ENCODE data around the gene KLK7. TPM values are rescaled to one million over a fixed set of nuclear protein-coding genes. Genes with fewer than 3 reads are reported as not detected.
"Not testable (repeated sequence)": the region's sequence is repeated elsewhere in the genome, so short reads cannot be mapped to it uniquely, and the experiment has no call there.

KLK7 gene
- total RNA-seq, 3 donors from 2014 or later, result not detected

DNA sequence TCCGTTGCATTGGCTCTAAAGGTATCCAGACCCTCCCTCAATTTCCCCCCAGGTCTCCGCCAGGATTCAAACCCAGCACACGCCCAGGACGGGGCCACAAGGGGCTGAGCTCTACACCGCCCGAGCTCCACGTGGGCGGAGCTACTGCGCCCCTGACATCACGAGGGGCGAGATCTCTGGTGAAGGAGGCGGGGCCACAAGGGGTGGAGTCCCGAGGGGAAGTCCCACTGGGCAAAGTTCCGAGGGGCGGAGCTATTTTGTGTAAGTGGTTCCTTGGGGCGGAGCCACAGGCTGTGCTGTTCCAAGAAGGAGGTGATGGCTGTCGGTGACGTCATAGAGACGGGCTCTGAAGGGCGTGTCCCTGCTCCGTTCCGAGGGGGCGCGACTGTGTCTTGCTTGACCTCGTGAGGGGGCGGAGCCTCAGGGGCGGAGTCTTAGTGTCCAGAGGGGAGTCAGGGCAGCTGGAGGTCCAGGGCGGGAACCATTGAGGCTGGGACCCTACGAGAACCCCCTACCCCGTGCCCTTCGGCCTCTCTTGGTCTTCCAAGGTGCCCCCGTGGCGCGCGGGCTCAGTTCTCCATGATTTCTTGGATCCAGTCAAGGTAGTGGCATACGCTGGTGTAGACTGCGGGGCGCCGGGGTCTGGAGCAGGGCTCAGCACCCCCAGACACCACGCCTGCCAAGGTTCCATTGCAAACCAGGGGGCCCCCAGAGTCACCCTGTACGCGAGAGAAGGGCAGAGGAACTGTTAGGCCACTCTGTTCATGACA, 19.0 kb upstream of the KLK7 start:
- peaks cover 50% of the 10 kb centered on the region for H3K27me3 Mint-ChIP-seq (ENCODE audit: low read depth)
- no peaks in the 10 kb centered on the region for H3K36me3 Mint-ChIP-seq (ENCODE audit: insufficient read depth)
- no peak for DNase-seq
- no peaks in the 10 kb centered on the region for H3K9me3 Mint-ChIP-seq
- H3K4me3 Mint-ChIP-seq, result no peak overlapping the region
- ATAC-seq, result peak; percentile 38 to 40
- no peaks in the 10 kb centered on the region for H3K4me1 Mint-ChIP-seq (ENCODE audit: low read depth)

DNA sequence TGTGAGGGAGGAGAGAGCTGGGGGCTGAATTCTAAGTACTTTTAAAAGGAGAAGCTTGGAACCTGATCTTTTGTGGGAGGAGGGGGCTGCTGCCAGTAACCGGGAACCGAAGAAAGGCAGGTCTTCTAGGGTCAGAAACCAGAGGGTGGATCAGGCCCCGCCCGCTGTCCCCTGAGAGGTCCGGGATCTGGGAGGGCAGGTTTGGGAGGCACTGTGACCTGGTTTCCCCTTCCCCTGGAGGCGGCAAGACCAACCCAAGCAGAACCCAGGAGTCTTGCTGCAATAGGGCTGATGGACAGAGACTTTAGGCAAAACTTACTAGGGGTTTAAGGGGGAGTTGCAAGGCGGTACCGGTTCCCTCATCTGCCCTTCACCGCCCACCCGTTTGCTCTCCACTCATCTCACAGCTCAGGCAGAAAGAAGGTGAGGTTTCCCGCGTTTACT, 18.4 kb upstream of the KLK7 start:
- H3K27me3 Mint-ChIP-seq (ENCODE audit: low read depth), result peaks cover 45% of the 10 kb centered on the region
- ATAC-seq (no peak), DNase-seq (no peak)
- no peaks in the 10 kb centered on the region for H3K4me1 Mint-ChIP-seq (ENCODE audit: low read depth)
- no peaks in the 10 kb centered on the region for H3K36me3 Mint-ChIP-seq (ENCODE audit: insufficient read depth)
- H3K9me3 Mint-ChIP-seq, result no peaks in the 10 kb centered on the region
- no peak overlapping the region for H3K4me3 Mint-ChIP-seq

DNA sequence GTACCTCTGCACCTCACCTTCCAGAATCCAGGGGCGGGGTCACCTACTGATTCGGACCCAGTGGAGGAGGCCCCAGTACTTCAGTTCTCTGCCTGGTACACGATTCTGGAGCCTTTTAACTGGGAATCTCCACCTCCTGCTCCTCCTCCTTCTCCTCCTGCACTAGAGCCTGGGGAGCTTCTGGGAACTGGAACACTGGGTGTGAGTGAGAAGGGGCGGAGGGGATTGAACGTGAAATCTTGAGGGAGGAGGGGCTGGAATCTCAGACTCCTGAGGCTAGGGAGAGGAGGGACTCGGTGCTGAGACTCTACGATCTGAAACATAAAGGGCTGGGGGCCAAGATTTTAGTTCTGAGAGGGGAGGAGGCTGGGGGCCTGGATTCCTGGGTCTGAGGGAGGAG, 17.8 kb upstream of the KLK7 start, which contains the start of gene KLK8:
TSS of gene KLK8 (minus strand) at position 90 of the 400 bp plus-strand sequence. CDS start 437 bp downstream, outside the sequence.
- ATAC-seq (no peak), DNase-seq (no peak)
- Mint-ChIP-seq H3K4me3 (no peak within 1 kb of the TSS), H3K4me1 (ENCODE audit: low read depth) (no peaks in the 10 kb centered on the region), H3K9me3 (no peaks in the 10 kb centered on the region), H3K27me3 (ENCODE audit: low read depth) (peaks cover 47% of the 10 kb centered on the region), H3K36me3 (ENCODE audit: insufficient read depth) (no peaks in the 10 kb centered on the region)

DNA sequence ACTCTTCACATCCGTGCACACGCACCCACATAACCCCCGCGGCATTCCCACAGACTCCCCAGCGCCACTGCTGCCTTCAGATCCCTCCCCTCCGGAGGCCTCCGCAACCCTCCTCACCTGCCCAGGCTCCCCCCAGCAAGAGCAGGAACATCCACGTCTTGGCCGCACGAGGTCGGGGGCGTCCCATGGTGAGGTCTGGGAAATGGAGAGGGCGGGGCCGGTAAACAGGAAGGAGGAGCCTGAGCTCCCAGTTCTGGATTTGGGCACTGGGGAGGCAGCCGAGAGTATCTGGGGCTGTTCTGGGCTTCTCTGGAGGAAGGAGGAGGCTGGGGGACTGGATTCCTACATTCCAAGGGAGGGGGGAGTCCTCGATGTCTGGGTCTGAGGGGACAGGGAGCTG, 17.3 kb upstream of the KLK7 start:
- Mint-ChIP-seq H3K4me3 (no peak overlapping the region), H3K27me3 (ENCODE audit: low read depth) (peaks cover 50% of the 10 kb centered on the region), H3K4me1 (ENCODE audit: low read depth) (no peaks in the 10 kb centered on the region), H3K36me3 (ENCODE audit: insufficient read depth) (no peaks in the 10 kb centered on the region), H3K9me3 (no peaks in the 10 kb centered on the region)
- DNase-seq (no peak), ATAC-seq (no peak)

DNA sequence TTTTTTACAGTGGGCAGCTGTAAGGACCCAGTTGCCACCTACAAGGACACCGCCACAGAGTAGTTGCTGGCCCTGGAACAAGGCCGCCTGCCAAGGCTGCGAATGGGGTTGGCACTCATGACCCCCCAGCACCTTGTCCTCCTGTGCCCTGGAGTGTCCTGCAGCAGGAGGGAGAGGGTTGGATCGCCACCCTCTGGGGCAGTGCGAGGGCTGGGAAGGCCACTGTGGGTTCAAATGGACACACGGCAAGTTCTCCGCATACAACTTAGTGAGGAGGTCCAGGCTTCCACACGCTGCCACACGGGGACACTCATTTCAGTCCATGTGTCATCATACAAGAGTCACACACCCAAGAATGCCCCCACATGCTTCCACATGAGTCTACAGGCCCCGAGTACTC, 16.7 kb upstream of the KLK7 start:
- no peaks in the 10 kb centered on the region for H3K9me3 Mint-ChIP-seq
- no peak for ATAC-seq
- H3K27me3 Mint-ChIP-seq (ENCODE audit: low read depth), result peaks cover 50% of the 10 kb centered on the region
- DNase-seq, result no peak
- H3K36me3 Mint-ChIP-seq (ENCODE audit: insufficient read depth), result no peaks in the 10 kb centered on the region
- no peak overlapping the region for H3K4me3 Mint-ChIP-seq
- no peaks in the 10 kb centered on the region for H3K4me1 Mint-ChIP-seq (ENCODE audit: low read depth)

DNA sequence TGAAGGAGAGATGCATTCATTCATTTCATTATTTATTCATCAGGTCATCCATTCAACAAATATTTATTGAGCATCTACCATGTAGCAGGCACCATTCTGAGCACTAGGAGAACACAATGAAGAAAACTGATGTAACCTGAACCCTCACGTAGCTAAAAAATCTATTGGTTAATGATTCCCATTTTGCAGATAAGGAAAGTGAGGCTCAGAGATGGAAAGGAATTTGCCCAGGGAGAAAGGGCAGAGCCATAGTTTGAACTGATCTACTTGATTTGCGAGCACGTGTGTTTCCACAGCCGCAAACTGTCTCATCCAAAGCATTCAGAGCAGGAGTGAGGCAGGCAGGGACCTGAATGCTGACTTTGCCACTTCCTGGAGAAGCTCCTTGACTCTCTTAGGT, 15.0 kb upstream of the KLK7 start:
- H3K9me3 Mint-ChIP-seq, result no peaks in the 10 kb centered on the region
- no peaks in the 10 kb centered on the region for H3K4me1 Mint-ChIP-seq (ENCODE audit: low read depth)
- no peak for ATAC-seq
- no peak for DNase-seq
- peaks cover 50% of the 10 kb centered on the region for H3K27me3 Mint-ChIP-seq (ENCODE audit: low read depth)
- H3K36me3 Mint-ChIP-seq (ENCODE audit: insufficient read depth), result no peaks in the 10 kb centered on the region
- H3K4me3 Mint-ChIP-seq, result no peak overlapping the region

DNA sequence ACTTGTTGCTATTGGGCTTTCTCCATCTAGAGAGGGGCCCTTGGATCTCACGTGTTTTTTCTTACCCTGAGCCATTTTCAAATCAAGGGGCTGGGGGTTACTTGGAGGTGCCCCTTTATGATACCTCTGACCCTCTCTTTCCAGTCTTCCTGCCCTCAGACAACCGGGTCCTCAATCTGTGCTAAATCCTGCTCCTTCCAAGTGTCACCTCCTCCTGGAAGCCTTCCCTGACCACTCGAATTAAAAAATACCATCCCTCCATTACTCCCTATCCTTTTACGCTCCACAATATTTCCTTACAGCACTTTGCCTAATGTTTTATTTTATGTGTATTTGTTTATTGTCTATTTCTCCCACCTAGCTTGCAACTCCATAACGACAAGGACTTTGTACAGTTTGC, 14.3 kb upstream of the KLK7 start:
- H3K4me1 Mint-ChIP-seq (ENCODE audit: low read depth), result no peaks in the 10 kb centered on the region
- H3K4me3 Mint-ChIP-seq, result no peak overlapping the region
- H3K9me3 Mint-ChIP-seq, result no peaks in the 10 kb centered on the region
- ATAC-seq, result no peak
- no peak for DNase-seq
- H3K27me3 Mint-ChIP-seq (ENCODE audit: low read depth), result peaks cover 47% of the 10 kb centered on the region
- no peaks in the 10 kb centered on the region for H3K36me3 Mint-ChIP-seq (ENCODE audit: insufficient read depth)

DNA sequence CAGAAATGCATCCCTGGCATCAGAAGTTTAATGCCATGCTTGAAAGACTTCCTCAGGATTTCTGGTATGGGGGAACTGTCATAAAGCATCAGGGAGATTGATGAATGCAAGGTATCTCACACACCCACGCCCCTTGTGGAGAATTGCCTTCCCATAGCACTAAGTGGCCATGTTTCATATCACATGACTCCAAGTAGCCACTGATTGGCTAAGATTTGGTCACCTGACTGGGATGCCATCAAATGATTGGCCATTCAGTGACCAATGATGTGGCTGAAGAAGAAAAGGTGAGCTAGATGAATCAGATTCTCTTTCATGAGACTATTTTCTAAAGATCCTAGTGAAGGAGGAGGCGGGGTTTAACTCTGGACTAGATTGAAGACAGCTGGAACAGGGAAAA, 10.4 kb upstream of the KLK7 start:
- Mint-ChIP-seq H3K9me3 (no peaks in the 10 kb centered on the region), H3K4me1 (ENCODE audit: low read depth) (no peaks in the 10 kb centered on the region), H3K27me3 (ENCODE audit: low read depth) (peaks cover 31% of the 10 kb centered on the region), H3K4me3 (no peak overlapping the region), H3K36me3 (ENCODE audit: insufficient read depth) (no peaks in the 10 kb centered on the region)
- DNase-seq (no peak), ATAC-seq (no peak)

DNA sequence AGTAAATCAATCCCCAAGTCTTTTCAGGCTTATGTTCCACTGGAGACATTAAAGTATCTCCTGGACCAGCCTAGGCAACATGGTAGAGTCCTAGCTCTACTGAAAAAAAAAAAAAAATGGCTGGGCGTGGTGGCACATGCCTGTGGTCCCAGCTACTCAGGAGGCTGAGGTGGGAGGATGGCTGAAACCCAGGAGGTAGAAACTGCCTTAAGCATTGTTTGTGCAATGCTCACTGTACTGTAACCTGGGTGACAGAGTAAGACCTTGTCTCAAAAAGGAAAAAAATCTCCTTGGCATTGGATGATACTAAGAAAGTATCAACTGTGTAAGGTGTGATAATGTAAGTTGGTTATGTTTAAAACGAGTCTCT, 8.9 kb upstream of the KLK7 start:
- H3K27me3 Mint-ChIP-seq (ENCODE audit: low read depth), result peaks cover 18% of the 10 kb centered on the region
- H3K9me3 Mint-ChIP-seq, result no peaks in the 10 kb centered on the region

DNA sequence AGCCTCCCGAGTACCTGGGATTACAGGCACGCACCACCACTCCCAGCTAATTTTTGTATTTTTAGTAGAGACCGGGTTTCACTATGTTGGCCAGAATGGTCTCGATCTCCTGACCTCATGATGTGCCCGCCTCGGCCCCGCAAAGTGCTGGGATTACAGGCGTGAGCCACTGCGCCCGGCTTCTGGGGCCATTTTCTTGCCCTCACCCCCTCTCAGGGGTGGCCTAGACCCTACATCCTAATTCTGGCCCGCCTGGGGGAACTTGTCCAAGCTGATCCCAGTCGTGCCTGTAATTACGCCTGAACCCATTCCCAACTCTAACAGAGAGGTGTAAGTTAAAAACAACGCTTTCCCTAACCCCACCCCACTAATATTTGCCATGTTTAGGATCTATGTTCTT, 699 bp upstream of the KLK7 start:
- not testable (repeated sequence) for H3K36me3 Mint-ChIP-seq (ENCODE audit: insufficient read depth); H3K4me3 Mint-ChIP-seq; DNase-seq; ATAC-seq; H3K9me3 Mint-ChIP-seq; H3K4me1 Mint-ChIP-seq (ENCODE audit: low read depth)
- peaks cover 32% of the 10 kb centered on the region for H3K27me3 Mint-ChIP-seq (ENCODE audit: low read depth)

More for the DNA sequence above, 8.9 kb upstream of the KLK7 start:
- Mint-ChIP-seq H3K4me1 (ENCODE audit: low read depth) (no peaks in the 10 kb centered on the region), H3K36me3 (ENCODE audit: insufficient read depth) (no peaks in the 10 kb centered on the region), H3K4me3 (no peak overlapping the region)
- DNase-seq (no peak), ATAC-seq (no peak)

DNA sequence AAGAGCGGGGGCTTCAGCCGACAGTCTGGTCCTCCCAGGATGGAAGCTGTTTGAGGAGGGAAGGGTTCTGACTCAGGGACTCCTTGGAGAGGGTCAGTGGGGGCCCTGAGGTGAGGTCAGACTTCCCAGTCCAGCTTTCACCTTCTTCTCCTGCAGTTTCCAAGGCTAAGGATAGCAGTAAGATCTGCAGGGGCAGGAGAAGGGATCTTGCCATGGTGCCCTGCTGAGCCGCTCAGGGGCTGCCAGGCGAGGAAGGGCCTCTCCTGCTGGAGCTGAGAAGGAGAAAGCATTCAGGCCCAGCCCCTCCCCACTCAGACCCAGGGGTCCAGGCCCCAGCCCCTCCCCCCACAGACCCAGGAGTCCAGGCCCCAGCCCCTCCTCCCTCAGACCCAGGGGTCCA, 1.5 kb downstream of the KLK7 start:
- H3K27me3 Mint-ChIP-seq (ENCODE audit: low read depth), result peaks cover 39% of the 10 kb centered on the region

DNA sequence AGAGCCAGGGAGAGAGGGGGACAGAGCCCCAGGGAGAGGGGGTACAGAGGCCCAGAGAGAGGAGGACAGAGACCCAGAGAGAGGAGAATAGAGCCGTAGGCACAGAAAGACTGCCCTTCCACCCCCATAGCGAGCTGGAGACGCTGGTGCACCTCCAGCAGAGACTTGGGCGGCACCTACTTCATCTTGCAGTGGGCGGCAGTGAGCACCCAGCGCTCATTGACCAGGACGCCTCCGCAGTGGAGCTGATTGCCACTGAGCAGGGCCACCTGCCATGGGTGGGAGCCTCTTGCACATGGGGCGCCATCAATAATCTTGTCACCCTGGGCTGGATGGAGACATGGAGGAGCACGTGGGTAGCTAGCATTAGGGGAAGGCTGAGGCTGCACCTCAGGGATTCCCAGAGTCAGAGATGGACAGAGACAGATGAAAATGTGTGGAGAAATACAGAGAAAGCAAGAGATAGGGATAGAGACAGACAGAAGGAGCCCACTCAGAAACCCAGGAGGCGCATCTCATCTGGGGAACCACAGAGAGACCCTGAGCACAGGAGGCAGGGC, 2.0 kb downstream of the KLK7 start:
- Mint-ChIP-seq H3K9me3 (no peaks in the 10 kb centered on the region), H3K27me3 (ENCODE audit: low read depth) (peaks cover 41% of the 10 kb centered on the region), H3K4me3 (no peak overlapping the region), H3K4me1 (ENCODE audit: low read depth) (no peaks in the 10 kb centered on the region), H3K36me3 (ENCODE audit: insufficient read depth) (no peaks in the 10 kb centered on the region)
- DNase-seq (no peak), ATAC-seq (no peak)

More for the DNA sequence above, 1.5 kb downstream of the KLK7 start:
- Mint-ChIP-seq H3K4me1 (ENCODE audit: low read depth) (no peaks in the 10 kb centered on the region), H3K4me3 (no peak overlapping the region), H3K36me3 (ENCODE audit: insufficient read depth) (no peaks in the 10 kb centered on the region), H3K9me3 (no peaks in the 10 kb centered on the region)
- no peak for ATAC-seq
- DNase-seq, result no peak

DNA sequence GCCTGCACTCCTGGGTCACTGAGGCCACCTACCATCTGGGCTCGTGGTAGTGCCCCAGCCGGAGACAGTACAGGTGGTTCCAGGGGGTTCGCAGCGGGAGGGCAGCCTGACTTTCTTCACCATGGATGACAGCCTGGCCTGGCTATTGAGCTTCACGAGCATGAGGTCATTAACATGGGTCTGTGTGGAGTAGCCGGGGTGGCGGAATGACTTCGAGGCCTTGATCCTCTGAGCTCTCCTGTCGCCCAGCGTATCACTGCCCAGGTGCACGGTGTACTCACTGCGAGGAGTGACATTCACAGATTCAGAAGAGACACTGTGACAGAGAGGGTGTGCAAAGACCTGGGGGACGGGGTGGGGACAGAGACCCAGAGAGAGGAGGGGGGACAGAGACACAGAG, 3.5 kb downstream of the KLK7 start:
- Mint-ChIP-seq H3K9me3 (no peaks in the 10 kb centered on the region), H3K4me1 (ENCODE audit: low read depth) (no peaks in the 10 kb centered on the region), H3K27me3 (ENCODE audit: low read depth) (peaks cover 46% of the 10 kb centered on the region), H3K4me3 (no peak overlapping the region), H3K36me3 (ENCODE audit: insufficient read depth) (no peaks in the 10 kb centered on the region)
- DNase-seq, result no peak
- no peak for ATAC-seq

DNA sequence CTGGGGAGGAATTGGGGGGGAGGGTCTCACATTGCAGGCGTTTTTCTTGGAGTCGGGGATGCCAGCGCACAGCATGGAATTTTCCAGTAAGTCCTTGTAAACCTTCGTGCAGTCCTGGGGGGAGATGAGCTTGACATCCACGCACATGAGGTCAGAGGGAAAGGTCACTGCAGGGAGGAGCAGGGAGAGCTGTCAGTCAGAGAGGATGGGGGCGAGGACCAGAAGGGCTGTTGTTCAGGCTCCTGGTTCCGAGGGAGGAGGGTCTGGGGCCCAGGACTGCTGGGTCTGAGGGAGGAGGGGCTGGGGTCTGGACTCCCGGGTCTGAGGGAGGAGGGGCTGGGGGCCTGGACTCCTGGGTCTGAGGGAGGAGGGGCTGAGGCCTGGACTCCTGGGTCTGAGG, 4.0 kb downstream of the KLK7 start:
- DNase-seq, result no peak
- H3K4me3 Mint-ChIP-seq, result no peak overlapping the region

DNA sequence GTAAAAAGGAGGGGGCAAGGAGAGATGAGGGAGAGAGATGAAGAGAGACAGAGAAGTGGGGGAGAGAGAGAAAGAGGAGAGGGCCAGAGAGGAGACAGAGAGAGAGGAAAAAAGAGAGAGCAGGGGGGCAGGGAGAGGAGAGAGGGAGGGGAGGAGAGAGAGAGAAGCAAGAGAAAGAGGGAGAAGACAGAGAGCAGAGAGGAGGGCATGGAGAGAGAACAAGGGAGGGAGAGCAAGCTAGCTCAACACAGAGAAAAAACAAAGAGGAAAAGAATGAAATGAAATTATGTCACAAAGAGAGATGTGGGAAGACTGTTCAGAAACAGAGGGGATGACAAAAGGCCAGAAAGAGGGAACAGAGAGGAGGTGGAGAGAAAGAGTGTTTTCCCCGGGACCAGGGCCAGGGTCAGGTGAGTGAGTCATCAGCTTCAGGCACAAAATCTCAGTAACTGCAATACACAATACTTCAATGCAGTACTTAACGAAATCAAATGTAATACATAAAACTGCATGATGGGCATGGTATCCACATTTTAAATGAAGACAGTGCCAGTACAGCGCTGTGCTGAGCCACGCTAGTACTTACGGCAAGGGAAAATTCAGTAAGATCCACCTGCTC, 4.8 kb downstream of the KLK7 start:
- Mint-ChIP-seq H3K27me3 (ENCODE audit: low read depth) (peaks cover 45% of the 10 kb centered on the region), H3K36me3 (ENCODE audit: insufficient read depth) (no peaks in the 10 kb centered on the region), H3K4me1 (ENCODE audit: low read depth) (no peaks in the 10 kb centered on the region), H3K9me3 (no peaks in the 10 kb centered on the region), H3K4me3 (no peak overlapping the region)
- ATAC-seq (no peak), DNase-seq (no peak)

More for the DNA sequence above, 4.0 kb downstream of the KLK7 start:
- ATAC-seq, result no peak
- peaks cover 44% of the 10 kb centered on the region for H3K27me3 Mint-ChIP-seq (ENCODE audit: low read depth)
- no peaks in the 10 kb centered on the region for H3K9me3 Mint-ChIP-seq
- no peaks in the 10 kb centered on the region for H3K4me1 Mint-ChIP-seq (ENCODE audit: low read depth)
- no peaks in the 10 kb centered on the region for H3K36me3 Mint-ChIP-seq (ENCODE audit: insufficient read depth)
